Stimulated activated effector memory CD8-positive, alpha-beta T cell treated with anti-CD3 and anti-CD28 coated beads, Interleukin-12 subunit alpha, Interleukin-12 subunit beta, amount 100 ng/mL, for 72 hours (primary cell): ENCODE measurements around the gene ROBO3.

Source experiments
- ATAC-seq: fragments of 150-1000 bp; cut with Tn5 transposase; 2 replicates; pipeline ENCODE4 v1.10.0; 2021
- DNase-seq, 2 donors: peaks; one replicate each; pipeline ENCODE4 v3.0.0; 2021 to 2022; ENCODE audit warnings: low spot score in 2 of 2
- H3K27ac Mint-ChIP-seq: one replicate; pipeline ENCODE4 v1.8.0; 2022; ENCODE audit warnings: mild to moderate bottlenecking, mixed read lengths
- H3K36me3 Mint-ChIP-seq: one replicate; pipeline ENCODE4 v1.8.0; 2022; ENCODE audit warnings: mild to moderate bottlenecking, mixed read lengths
- H3K4me1 Mint-ChIP-seq: one replicate; pipeline ENCODE4 v1.8.0; 2022; ENCODE audit warnings: mixed read lengths
- H3K4me3 Mint-ChIP-seq: one replicate; pipeline ENCODE4 v1.8.0; 2022; ENCODE audit warnings: mild to moderate bottlenecking, mixed read lengths
- H3K9me3 Mint-ChIP-seq: one replicate; pipeline ENCODE4 v1.8.0; 2022; ENCODE audit warnings: mixed read lengths

ROBO3 gene

GRCh38 chr11:124865902-124866851 lies 945 bp downstream of the ROBO3 start:
- no peaks in the 10 kb centered on the region for H3K36me3 Mint-ChIP-seq
- H3K4me3 Mint-ChIP-seq: peak overlapping the region; percentile 8
- H3K27ac Mint-ChIP-seq: no peak overlapping the region
- ATAC-seq (peak; percentile 56), DNase-seq (peak; percentile 40 to 73)
- peaks cover 56% of the 10 kb centered on the region for H3K4me1 Mint-ChIP-seq
- no peaks in the 10 kb centered on the region for H3K9me3 Mint-ChIP-seq

GRCh38 chr11:124867700-124868099 lies 2.5 kb downstream of the ROBO3 start:
- no peak overlapping the region for H3K27ac Mint-ChIP-seq
- ATAC-seq: peak; percentile 41
- no peaks in the 10 kb centered on the region for H3K36me3 Mint-ChIP-seq
- no peak overlapping the region for H3K4me3 Mint-ChIP-seq
- H3K4me1 Mint-ChIP-seq: peaks cover 54% of the 10 kb centered on the region
- no peak for DNase-seq
- H3K9me3 Mint-ChIP-seq: no peaks in the 10 kb centered on the region

- Mint-ChIP-seq H3K9me3 (no peaks in the 10 kb centered on the region), H3K36me3 (no peaks in the 10 kb centered on the region), H3K27ac (no peak overlapping the region), H3K4me3 (no peak overlapping the region), H3K4me1 (peaks cover 46% of the 10 kb centered on the region)
- DNase-seq: no peak
- no peak for ATAC-seq
Observed at GRCh38 chr11:124868331-124869274, 3.4 kb downstream of the ROBO3 start.

- DNase-seq (no peak), ATAC-seq (no peak)
- Mint-ChIP-seq H3K4me1 (peaks cover 39% of the 10 kb centered on the region), H3K9me3 (no peaks in the 10 kb centered on the region), H3K4me3 (no peak overlapping the region), H3K36me3 (no peaks in the 10 kb centered on the region), H3K27ac (no peak overlapping the region)
Observed at GRCh38 chr11:124869331-124869730, 4.1 kb downstream of the ROBO3 start.

GRCh38 chr11:124869856-124870387 lies 4.7 kb downstream of the ROBO3 start:
- Mint-ChIP-seq H3K27ac (no peak overlapping the region), H3K4me1 (peaks cover 40% of the 10 kb centered on the region), H3K9me3 (no peaks in the 10 kb centered on the region), H3K4me3 (no peak overlapping the region), H3K36me3 (no peaks in the 10 kb centered on the region)
- DNase-seq (no peak), ATAC-seq (no peak)

GRCh38 chr11:124870430-124870829 lies 5.2 kb downstream of the ROBO3 start:
- no peak for ATAC-seq
- no peaks in the 10 kb centered on the region for H3K9me3 Mint-ChIP-seq
- no peaks in the 10 kb centered on the region for H3K36me3 Mint-ChIP-seq
- no peak overlapping the region for H3K27ac Mint-ChIP-seq
- peaks cover 45% of the 10 kb centered on the region for H3K4me1 Mint-ChIP-seq
- no peak overlapping the region for H3K4me3 Mint-ChIP-seq
- no peak for DNase-seq

GRCh38 chr11:124872280-124872679 lies 7.0 kb downstream of the ROBO3 start:
- Mint-ChIP-seq H3K4me3 (no peak overlapping the region), H3K27ac (no peak overlapping the region), H3K9me3 (no peaks in the 10 kb centered on the region), H3K4me1 (peaks cover 36% of the 10 kb centered on the region), H3K36me3 (no peaks in the 10 kb centered on the region)
- ATAC-seq (no peak), DNase-seq (no peak)

- H3K4me3 Mint-ChIP-seq: no peak overlapping the region
- ATAC-seq (no peak), DNase-seq (no peak)
- no peaks in the 10 kb centered on the region for H3K36me3 Mint-ChIP-seq
- H3K4me1 Mint-ChIP-seq: peaks cover 36% of the 10 kb centered on the region
- no peak overlapping the region for H3K27ac Mint-ChIP-seq
- H3K9me3 Mint-ChIP-seq: no peaks in the 10 kb centered on the region
Observed at GRCh38 chr11:124872741-124873140, 7.5 kb downstream of the ROBO3 start.

- no peak for DNase-seq
- peaks cover 28% of the 10 kb centered on the region for H3K4me1 Mint-ChIP-seq
- H3K27ac Mint-ChIP-seq: no peak overlapping the region
- ATAC-seq: no peak
- H3K9me3 Mint-ChIP-seq: no peaks in the 10 kb centered on the region
- no peaks in the 10 kb centered on the region for H3K36me3 Mint-ChIP-seq
- H3K4me3 Mint-ChIP-seq: no peak overlapping the region
Observed at GRCh38 chr11:124873951-124874350, 8.7 kb downstream of the ROBO3 start.

- Mint-ChIP-seq H3K27ac (no peak overlapping the region), H3K9me3 (no peaks in the 10 kb centered on the region), H3K4me1 (peaks cover 22% of the 10 kb centered on the region), H3K4me3 (peak overlapping the region; percentile 71), H3K36me3 (no peaks in the 10 kb centered on the region)
- no peak for ATAC-seq
- no peak for DNase-seq
Observed at GRCh38 chr11:124874571-124875255, 9.5 kb downstream of the ROBO3 start.

GRCh38 chr11:124875401-124875800 lies 10.2 kb downstream of the ROBO3 start:
- H3K4me1 Mint-ChIP-seq: peaks cover 22% of the 10 kb centered on the region
- H3K9me3 Mint-ChIP-seq: no peaks in the 10 kb centered on the region

GRCh38 chr11:124875943-124876817 lies 10.9 kb downstream of the ROBO3 start:
- ATAC-seq: peak; percentile 91
- DNase-seq: peak; percentile 69 to 91
- peak overlapping the region; percentile 69 for H3K27ac Mint-ChIP-seq

More at GRCh38 chr11:124875401-124875800, 10.2 kb downstream of the ROBO3 start:
- no peak for ATAC-seq
- no peaks in the 10 kb centered on the region for H3K36me3 Mint-ChIP-seq
- DNase-seq: no peak
- peak overlapping the region; percentile 69 for H3K27ac Mint-ChIP-seq
- peak overlapping the region; percentile 71 for H3K4me3 Mint-ChIP-seq

GRCh38 chr11:124876818-124877630 lies 11.8 kb downstream of the ROBO3 start:
- no peaks in the 10 kb centered on the region for H3K9me3 Mint-ChIP-seq
- H3K36me3 Mint-ChIP-seq: no peaks in the 10 kb centered on the region
- H3K4me3 Mint-ChIP-seq: peak overlapping the region; percentile 71
- no peak for DNase-seq
- peaks cover 22% of the 10 kb centered on the region for H3K4me1 Mint-ChIP-seq
- ATAC-seq: no peak
- peak overlapping the region; percentile 69 for H3K27ac Mint-ChIP-seq

More at GRCh38 chr11:124875943-124876817, 10.9 kb downstream of the ROBO3 start:
- Mint-ChIP-seq H3K4me3 (peak overlapping the region; percentile 71), H3K9me3 (no peaks in the 10 kb centered on the region), H3K4me1 (peaks cover 22% of the 10 kb centered on the region), H3K36me3 (no peaks in the 10 kb centered on the region)
